ENCODE measurements around the gene DNAH10.
A peak's percentile ranks its signal among the peaks of the same experiment; 100 is the strongest.

DNAH10 gene

DNA sequence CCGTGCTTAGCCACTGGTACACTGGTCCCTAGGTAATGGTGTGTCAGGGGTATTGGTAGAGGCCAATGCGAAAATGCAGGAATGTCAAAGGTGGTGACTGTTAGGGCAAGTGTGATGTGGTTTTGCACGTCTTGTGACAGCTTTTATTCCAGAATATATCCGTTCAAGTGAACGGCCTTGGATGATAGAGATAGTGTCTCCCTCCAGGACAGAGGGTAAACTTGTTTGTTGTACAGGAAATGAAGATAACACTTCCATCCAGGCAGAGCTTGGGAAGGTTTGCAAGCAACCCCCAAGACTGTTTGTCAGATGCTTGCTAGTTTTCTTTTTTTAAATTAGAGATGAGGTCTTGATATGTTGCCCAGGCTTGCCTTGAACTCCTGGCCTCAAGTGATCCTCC lies 84.2 kb downstream of the DNAH10 start:
- DNase-seq: no peak

GRCh38 chr12:123847019-123847418 lies 84.9 kb downstream of the DNAH10 start:
- DNase-seq: no peak

- no peak for DNase-seq
Observed at GRCh38 chr12:123847876-123848275, 85.8 kb downstream of the DNAH10 start.

DNA sequence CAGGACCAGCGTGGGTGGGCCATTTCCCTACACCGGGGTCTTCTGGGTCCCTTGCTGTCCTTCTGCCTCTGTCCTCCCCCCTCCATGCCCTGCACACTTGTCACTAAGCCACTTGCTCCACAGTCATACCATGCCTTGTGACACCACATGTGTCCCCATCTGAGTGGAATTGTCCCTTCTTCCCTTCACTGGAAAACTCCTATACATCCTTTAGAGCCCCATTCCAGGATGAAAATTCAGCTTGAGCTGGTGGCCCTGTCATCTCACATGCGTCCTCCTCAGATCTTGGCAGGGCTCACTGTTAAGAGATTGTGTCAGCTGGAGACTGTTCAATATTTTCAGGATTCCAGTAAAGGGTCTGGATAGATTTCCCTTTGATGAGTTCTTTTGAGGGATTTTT lies 87.4 kb downstream of the DNAH10 start:
- DNase-seq: no peak

DNA sequence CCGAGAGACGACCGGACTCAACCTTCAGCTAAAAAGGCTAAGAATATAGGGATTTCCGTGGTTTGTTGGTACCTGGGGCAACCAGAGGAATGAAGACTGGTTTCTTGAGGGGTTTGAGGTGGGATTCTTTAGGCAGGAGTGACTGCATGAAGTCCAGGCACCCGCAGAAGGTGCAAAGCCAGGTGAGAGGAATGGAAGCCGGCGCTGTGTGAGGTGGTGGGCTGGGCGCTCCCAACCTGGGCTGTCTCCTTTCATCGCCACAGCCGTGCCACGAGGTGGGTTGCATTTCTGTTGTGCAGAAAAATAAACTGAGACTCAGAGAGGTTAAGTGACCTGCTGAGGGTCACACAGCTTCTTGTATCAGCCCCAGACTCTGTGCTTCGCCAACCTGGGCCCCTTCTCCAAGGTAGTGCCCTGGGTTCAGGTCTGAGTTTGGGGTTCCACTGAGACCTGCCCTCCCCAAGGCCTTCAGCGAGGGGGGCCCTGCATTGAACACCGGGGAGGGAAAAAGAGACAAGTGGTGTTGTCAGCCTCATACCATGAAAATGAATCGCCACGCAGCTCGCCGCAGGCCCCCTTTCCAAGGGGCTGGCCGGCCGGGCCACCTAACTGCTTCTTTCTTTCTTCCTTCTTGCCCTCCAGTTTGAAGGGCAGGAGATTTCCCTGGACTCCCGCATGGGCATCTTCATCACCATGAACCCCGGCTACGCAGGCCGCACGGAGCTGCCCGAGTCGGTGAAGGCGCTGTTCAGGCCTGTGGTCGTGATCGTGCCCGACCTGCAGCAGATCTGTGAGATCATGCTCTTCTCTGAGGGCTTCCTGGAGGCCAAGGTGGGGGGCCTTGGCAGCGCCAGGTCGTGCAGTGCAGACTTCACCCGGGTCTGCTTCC lies 88.4 kb downstream of the DNAH10 start:
- DNase-seq: no peak

- DNase-seq: no peak
Observed at GRCh38 chr12:123853396-123854070, 91.4 kb downstream of the DNAH10 start.

DNA sequence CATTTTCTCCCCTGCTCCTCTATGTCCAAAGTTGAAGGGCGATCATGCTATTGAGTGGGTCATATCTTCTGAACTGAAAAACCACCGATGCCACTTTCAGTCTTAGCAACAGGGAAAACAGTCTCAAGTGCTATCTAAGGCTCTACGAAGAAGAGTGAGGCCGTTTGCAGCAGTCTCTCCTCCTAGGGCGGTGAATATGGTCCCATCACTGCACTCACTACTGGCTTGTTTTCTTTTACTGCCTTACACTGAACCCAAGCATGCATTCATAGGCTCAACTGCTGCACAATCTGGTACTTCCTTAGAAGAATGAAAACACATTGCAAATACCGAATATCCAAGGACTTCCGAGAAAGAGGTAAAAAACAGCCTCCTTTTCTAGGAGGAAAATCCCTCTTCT lies 92.1 kb downstream of the DNAH10 start:
- no peak for DNase-seq

DNA sequence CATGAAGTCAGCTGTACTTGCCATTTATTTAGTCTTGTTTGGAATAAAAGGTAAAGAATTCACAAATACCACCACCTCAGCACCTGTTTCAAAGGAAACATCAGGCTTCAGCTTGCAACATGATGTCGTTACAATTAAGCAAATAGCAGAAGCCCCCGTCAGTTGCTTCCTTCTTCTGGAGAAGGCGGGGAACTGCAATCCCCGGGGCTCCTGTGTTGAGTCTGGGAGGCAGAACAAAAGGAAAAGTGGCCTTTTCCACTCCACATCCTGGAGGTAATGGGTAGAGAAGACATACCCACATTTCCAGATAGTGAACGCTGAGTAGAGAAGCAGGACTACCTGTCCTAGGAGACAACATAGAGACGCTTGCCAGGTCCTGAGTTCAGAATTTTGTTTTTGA lies 92.8 kb downstream of the DNAH10 start:
- peak; percentile 4 for DNase-seq

GRCh38 chr12:123856681-123857080 lies 94.6 kb downstream of the DNAH10 start:
- no peak for DNase-seq

DNA sequence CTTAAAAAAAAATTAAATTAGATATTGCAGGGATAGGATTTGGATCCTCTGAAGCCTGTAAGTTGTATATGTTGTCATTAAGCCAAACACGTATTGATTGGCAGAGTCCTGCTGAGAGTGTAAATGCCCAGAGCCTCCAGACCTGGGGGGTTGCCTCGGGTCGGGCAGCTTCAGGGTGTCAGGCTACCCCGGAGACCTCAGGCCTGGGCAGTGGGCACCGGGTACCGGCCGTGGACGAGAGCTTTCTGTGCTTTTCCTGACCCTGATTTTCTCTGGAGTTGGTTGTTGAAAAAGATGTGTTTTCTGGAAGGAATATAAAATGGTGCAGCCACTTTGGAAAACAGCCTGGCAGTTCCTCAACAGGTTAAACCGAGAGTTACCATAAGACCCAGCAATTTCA lies 96.1 kb downstream of the DNAH10 start:
- DNase-seq: no peak

DNA sequence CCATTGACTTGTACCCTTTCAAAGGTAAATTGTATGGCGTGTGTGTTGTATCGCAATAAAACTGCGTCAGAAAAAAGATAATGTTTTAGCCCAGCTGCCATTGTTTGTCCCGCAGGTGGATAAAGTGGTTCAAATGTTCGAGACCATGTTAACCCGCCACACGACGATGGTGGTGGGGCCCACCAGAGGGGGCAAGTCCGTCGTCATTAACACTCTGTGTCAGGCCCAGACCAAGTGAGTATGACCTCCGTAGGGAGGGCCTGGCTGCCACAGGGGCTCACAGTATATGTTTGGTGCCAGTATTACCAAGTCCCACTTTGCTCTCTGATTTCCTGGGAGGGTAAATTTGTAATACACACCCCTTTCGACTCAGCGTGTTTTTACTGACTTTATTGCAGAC lies 96.9 kb downstream of the DNAH10 start:
- DNase-seq: no peak

GRCh38 chr12:123860377-123860776 lies 98.3 kb downstream of the DNAH10 start:
- DNase-seq: no peak

DNA sequence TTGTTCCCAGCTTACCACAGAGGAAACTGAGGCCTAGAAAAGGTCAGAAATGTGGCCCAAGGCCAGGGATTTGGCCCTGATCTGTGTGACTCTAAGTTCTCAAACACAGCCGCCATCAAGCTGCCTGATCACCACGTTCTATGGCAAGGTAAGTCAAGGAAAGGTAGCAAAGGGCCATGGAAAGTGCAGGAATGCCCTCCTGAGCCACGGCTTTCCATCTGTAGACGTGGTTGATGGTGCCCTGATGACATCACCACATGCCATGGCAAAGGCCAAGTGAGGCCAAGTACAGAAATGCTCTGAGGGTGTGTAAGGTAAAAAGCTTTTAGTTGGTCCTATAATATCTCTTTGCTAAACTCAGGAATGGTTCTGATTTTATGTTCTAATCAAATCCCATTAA lies 99.3 kb downstream of the DNAH10 start:
- no peak for DNase-seq

DNA sequence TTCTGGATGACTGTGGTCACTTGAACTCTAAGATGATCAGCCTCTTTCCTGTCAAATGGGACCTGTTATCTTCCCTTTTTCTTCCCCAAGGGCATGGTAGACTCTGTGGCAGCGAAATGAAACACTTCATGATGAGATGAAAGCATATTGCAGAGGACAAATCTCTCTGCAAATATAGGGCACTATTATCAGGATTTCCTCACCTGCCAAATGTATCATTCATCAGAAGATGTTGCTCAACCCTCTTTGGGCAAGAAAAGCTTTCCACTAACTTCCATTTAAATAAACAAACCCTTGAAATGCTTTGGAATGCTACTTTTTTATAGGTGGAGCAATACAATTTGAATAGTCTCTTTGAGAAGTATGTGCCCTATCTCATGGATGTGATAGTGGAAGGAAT lies 105.0 kb downstream of the DNAH10 start:
- no peak for DNase-seq

DNA sequence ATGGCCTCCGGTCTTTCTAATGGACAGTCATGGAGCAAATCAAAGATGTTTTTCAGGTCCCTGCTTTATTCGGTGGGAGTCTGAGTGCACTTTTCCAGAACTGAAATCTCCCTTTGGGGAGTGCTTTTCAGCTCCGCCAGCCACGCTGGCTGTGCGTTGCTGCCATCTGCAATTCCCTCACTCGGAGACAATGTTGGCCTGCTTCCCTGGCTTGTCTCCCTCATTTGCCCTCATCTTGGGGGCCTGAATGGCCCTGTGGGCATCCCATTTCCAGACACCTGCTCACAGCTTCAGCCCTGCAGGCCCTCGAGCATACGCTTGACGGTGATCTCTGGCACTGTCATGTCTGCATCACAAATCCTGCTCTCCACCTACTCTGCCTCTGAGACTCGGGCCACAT lies 106.7 kb downstream of the DNAH10 start:
- DNase-seq: no peak

- DNase-seq: no peak
Observed at GRCh38 chr12:123873793-123874192, 111.7 kb downstream of the DNAH10 start.

- DNase-seq: no peak
Observed at GRCh38 chr12:123877968-123878367, 115.9 kb downstream of the DNAH10 start.

DNA sequence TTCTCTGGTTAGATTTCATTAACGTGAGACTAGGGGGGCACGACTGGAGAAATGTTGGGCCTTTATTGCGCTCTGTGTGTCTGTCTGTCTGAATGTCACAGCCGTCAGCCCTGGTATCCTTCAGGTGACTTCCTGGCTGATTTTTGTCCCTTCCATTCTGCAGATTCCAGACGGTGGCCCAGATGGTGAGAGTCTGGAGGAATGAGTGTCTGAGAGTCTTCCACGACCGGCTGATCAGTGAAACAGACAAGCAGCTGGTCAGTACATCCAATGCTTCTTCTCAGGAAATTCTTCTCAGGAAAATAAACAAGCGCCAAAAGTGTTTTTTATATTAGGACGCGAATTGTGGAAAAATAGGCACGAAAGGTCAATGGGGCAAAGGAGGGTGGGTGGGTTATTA lies 117.0 kb downstream of the DNAH10 start:
- no peak for DNase-seq

DNA sequence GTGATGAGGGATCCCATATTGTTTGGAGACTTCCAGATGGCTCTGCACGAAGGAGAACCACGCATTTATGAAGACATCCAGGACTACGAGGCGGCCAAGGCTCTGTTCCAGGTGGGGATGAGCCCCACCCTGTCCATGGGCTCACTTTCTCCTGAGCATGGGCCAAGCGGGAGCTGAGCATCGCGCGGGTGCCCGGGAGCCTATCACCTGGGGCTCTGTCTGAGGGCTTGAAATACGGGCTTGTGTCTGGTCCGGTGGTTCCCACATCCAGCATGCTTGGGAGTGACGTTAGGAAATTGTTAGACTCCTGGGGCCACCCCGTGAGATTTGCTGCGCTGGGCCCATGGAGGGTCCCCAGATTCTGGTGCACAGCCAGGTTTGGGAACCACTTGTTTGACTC lies 117.6 kb downstream of the DNAH10 start:
- DNase-seq: no peak

DNA sequence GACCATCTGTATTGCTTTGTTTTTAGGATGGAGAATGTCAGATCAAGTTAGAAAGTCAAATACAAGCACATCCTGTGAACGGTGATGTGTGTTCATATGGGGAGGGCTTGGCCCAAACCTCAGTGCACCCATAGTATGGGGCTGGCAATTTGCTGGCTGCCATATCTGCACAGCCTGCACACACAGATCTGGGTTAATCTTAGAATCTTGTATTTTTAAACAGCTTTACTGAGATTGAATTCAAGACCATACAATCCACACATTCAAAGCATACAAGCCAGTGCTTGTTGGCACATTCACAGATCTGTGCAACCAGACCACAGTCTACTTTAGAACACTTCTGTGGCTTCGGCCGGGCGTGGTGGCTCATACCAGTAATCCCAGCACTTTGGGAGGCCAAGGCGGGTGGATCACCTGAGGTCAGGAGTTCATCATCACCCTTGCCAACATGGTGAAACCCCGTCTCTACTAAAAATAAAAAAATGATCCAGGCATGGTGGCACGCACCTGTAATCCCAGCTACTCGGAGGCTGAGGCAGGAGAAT lies 120.1 kb downstream of the DNAH10 start:
- no peak for DNase-seq

- DNase-seq: no peak
Observed at GRCh38 chr12:123886258-123886657, 124.2 kb downstream of the DNAH10 start.

- no peak for DNase-seq
Observed at GRCh38 chr12:123886931-123887582, 125.0 kb downstream of the DNAH10 start.

DNA sequence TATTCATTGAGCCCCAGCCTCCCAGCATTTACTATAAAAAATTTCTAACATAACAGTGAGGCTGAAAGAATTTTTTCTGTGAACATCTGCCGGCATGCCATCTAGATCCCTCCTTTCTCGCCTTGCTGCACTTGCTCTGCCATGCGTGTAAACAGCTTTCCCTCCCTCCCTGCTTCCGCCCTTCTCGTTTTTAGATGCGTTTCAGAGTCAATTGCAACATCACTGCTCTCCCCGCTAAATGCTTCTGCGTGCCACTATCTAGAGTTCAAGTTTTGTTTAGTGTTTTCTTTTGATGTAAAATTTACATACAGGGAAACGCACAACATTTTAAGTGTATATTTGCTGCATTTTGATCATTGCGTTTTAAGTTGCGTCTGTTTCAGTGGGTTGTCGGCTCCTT lies 126.9 kb downstream of the DNAH10 start:
- DNase-seq: no peak

Data from NCI-H526 treated with DMSO at 0.1 percent for 48 hours (cell line).